ENCODE results near the gene GCSAM. TPM values are rescaled to one million over a fixed set of nuclear protein-coding genes. Genes with fewer than 3 reads are reported as not detected.

Gene GCSAM
- total and polyA plus RNA-seq, 2 experiments from 2014 or later = 0.86 TPM; not detected in 1

DNA sequence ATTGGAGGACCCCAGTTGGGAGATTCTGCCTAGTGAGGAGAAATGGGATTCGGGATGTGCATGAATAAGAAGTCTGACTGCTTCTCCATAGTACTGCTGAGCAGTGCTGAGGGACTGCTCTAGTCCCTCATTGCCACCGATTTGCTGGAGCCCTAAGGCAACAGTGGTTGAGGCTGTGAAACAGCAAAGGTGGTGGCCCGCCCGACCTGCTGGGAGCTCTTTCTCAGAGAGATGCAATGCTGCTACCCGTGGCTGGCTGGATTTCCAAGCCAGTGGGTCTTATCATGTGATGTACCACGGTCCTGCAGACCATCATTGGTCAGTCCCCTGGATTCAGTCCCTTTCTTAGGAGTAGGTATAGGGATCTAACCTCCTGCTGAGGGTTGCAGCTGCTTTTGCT, 42.6 kb upstream of the GCSAM start:
- Histone ChIP-seq H3K27ac (ENCODE audit: low read depth) (no peak overlapping the region), H3K79me2 (replicated peaks; ENCODE audit: insufficient read depth) (no peaks in the 10 kb centered on the region), H3F3A (replicated peaks; ENCODE audit: low read depth) (no peaks in the 10 kb centered on the region), H4K20me1 (replicated peaks; ENCODE audit: insufficient read depth) (no peaks in the 10 kb centered on the region), H3K4me1 (ENCODE audit: insufficient read depth) (no peaks in the 10 kb centered on the region), H3K4me2 (no peak overlapping the region), H2AFZ (no peak overlapping the region), H3K27me3 (ENCODE audit: insufficient read depth) (no peaks in the 10 kb centered on the region), H3K36me3 (ENCODE audit: insufficient read depth) (no peaks in the 10 kb centered on the region), H3K4me3 (no peak overlapping the region), H3K9me2 (ENCODE audit: insufficient read depth) (peaks cover 12% of the 10 kb centered on the region; the same call in 1 of the 2 replicates)
- ATAC-seq = no peak
- H3K27me3 Mint-ChIP-seq (ENCODE audit: insufficient read depth, low read depth, poor library complexity) = peaks cover 3% of the 10 kb centered on the region
- H3K9me3 Mint-ChIP-seq = no peaks in the 10 kb centered on the region
- TF ChIP-seq, protein P1, sequence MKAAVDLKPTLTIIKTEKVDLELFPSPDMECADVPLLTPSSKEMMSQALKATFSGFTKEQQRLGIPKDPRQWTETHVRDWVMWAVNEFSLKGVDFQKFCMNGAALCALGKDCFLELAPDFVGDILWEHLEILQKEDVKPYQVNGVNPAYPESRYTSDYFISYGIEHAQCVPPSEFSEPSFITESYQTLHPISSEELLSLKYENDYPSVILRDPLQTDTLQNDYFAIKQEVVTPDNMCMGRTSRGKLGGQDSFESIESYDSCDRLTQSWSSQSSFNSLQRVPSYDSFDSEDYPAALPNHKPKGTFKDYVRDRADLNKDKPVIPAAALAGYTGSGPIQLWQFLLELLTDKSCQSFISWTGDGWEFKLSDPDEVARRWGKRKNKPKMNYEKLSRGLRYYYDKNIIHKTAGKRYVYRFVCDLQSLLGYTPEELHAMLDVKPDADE (IDR thresholded peaks at IDR 0.05) = no peak
- no peak for TF ChIP-seq ZNF114 (CRISPR knock-in tag; IDR thresholded peaks at IDR 0.05)
- TF ChIP-seq STAT1 (IDR thresholded peaks at IDR 0.05; ENCODE audit: unreplicated experiment) = no peak
- TF ChIP-seq, protein P2, sequence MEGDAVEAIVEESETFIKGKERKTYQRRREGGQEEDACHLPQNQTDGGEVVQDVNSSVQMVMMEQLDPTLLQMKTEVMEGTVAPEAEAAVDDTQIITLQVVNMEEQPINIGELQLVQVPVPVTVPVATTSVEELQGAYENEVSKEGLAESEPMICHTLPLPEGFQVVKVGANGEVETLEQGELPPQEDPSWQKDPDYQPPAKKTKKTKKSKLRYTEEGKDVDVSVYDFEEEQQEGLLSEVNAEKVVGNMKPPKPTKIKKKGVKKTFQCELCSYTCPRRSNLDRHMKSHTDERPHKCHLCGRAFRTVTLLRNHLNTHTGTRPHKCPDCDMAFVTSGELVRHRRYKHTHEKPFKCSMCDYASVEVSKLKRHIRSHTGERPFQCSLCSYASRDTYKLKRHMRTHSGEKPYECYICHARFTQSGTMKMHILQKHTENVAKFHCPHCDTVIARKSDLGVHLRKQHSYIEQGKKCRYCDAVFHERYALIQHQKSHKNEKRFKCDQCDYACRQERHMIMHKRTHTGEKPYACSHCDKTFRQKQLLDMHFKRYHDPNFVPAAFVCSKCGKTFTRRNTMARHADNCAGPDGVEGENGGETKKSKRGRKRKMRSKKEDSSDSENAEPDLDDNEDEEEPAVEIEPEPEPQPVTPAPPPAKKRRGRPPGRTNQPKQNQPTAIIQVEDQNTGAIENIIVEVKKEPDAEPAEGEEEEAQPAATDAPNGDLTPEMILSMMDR (conservative IDR thresholded peaks at IDR 0.05; ENCODE audit: low read depth in 2 of 2) = no peak
- no peak for TF ChIP-seq EZH2phosphoT487 (IDR thresholded peaks at IDR 0.05; ENCODE audit: unreplicated experiment)
- no peaks in the 10 kb centered on the region for H3K4me1 Mint-ChIP-seq
- no peaks in the 10 kb centered on the region; the same call in 2 of the 3 replicates for H3K36me3 Mint-ChIP-seq (ENCODE audit: low read depth)
- no peak for DNase-seq (ENCODE audit: low spot score)
- H3K27ac Mint-ChIP-seq = no peak overlapping the region
- H3K4me3 Mint-ChIP-seq = no peak overlapping the region

DNA sequence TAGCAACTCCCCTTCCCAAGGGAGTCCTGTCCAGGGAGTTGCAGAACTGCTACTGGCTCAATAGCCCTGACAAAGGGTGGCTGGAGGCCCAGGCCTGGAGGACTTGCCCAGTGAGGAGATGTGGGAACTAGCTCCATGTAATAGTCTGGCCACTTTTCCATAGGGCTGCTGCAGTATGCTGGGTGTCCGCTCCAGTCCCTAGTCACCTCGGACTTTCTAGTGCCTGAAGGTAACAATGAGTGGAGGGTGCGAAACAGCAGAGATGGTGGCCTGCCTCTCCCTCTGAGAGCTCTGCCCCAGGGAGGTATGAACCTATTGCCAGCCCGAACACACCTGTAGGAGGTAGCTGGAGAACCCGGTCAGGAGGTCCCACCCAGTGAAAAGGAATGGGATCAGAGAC, 42.0 kb upstream of the GCSAM start:
- Mint-ChIP-seq H3K9me3 (no peaks in the 10 kb centered on the region), H3K4me3 (no peak overlapping the region), H3K27me3 (ENCODE audit: insufficient read depth, low read depth, poor library complexity) (peaks cover 3% of the 10 kb centered on the region), H3K4me1 (no peaks in the 10 kb centered on the region), H3K36me3 (ENCODE audit: low read depth) (no peaks in the 10 kb centered on the region; the same call in 2 of the 3 replicates), H3K27ac (no peak overlapping the region)
- Histone ChIP-seq H3K4me1 (ENCODE audit: insufficient read depth) (no peaks in the 10 kb centered on the region), H3K27me3 (ENCODE audit: insufficient read depth) (no peaks in the 10 kb centered on the region), H3K79me2 (replicated peaks; ENCODE audit: insufficient read depth) (no peaks in the 10 kb centered on the region), H2AFZ (no peak overlapping the region), H3F3A (replicated peaks; ENCODE audit: low read depth) (no peaks in the 10 kb centered on the region), H3K27ac (ENCODE audit: low read depth) (no peak overlapping the region), H3K36me3 (ENCODE audit: insufficient read depth) (no peaks in the 10 kb centered on the region), H3K4me2 (no peak overlapping the region), H4K20me1 (replicated peaks; ENCODE audit: insufficient read depth) (no peaks in the 10 kb centered on the region), H3K4me3 (no peak overlapping the region), H3K9me2 (ENCODE audit: insufficient read depth) (peaks cover 12% of the 10 kb centered on the region; the same call in 1 of the 2 replicates)
- DNase-seq (ENCODE audit: low spot score) (no peak), ATAC-seq (no peak)
- TF ChIP-seq, protein P3, sequence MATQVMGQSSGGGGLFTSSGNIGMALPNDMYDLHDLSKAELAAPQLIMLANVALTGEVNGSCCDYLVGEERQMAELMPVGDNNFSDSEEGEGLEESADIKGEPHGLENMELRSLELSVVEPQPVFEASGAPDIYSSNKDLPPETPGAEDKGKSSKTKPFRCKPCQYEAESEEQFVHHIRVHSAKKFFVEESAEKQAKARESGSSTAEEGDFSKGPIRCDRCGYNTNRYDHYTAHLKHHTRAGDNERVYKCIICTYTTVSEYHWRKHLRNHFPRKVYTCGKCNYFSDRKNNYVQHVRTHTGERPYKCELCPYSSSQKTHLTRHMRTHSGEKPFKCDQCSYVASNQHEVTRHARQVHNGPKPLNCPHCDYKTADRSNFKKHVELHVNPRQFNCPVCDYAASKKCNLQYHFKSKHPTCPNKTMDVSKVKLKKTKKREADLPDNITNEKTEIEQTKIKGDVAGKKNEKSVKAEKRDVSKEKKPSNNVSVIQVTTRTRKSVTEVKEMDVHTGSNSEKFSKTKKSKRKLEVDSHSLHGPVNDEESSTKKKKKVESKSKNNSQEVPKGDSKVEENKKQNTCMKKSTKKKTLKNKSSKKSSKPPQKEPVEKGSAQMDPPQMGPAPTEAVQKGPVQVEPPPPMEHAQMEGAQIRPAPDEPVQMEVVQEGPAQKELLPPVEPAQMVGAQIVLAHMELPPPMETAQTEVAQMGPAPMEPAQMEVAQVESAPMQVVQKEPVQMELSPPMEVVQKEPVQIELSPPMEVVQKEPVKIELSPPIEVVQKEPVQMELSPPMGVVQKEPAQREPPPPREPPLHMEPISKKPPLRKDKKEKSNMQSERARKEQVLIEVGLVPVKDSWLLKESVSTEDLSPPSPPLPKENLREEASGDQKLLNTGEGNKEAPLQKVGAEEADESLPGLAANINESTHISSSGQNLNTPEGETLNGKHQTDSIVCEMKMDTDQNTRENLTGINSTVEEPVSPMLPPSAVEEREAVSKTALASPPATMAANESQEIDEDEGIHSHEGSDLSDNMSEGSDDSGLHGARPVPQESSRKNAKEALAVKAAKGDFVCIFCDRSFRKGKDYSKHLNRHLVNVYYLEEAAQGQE (IDR thresholded peaks at IDR 0.05; ENCODE audit: unreplicated experiment) = no peak
- TF ChIP-seq CREB1 (CRISPR knock-in tag; IDR thresholded peaks at IDR 0.05; ENCODE audit: low read depth) (no peak), JUNB (IDR thresholded peaks at IDR 0.05; ENCODE audit: unreplicated experiment) (no peak), ZNF114 (CRISPR knock-in tag; IDR thresholded peaks at IDR 0.05) (no peak), EZH2 (IDR thresholded peaks at IDR 0.05; ENCODE audit: low read depth, unreplicated experiment) (no peak), STAT1 (IDR thresholded peaks at IDR 0.05; ENCODE audit: unreplicated experiment) (no peak), NANOG (IDR thresholded peaks at IDR 0.05; ENCODE audit: borderline replicate concordance) (no peak), ZNF331 (CRISPR knock-in tag; IDR thresholded peaks at IDR 0.05; ENCODE audit: low read depth) (no peak), POLR2AphosphoS5 (IDR thresholded peaks at IDR 0.05; ENCODE audit: low read depth) (no peak), EZH2phosphoT487 (IDR thresholded peaks at IDR 0.05; ENCODE audit: unreplicated experiment) (no peak)
- TF ChIP-seq, protein P1 (IDR thresholded peaks at IDR 0.05) = no peak
- TF ChIP-seq, protein P2 (conservative IDR thresholded peaks at IDR 0.05; ENCODE audit: low read depth in 2 of 2) = no peak

Data from GM23338 (cell line).